NB4 (cell line): ENCODE results near the gene NT5C1A.

ENCODE experiments used
- DNase-seq: peaks from one replicate; pipeline ENCODE4 v3.0.0; 2010; ENCODE audit warnings: low read depth
- H3K4me3 ChIP-seq: one replicate; pipeline ENCODE4 v1.5.1; 2011; ENCODE audit warnings: mild to moderate bottlenecking, low read depth, low read length, moderate library complexity
- MAX ChIP-seq: IDR thresholded peaks from 2 replicates; pipeline ENCODE4 v1.6.1; 2011; ENCODE audit warnings: low read depth, low read length
- MYC ChIP-seq: IDR thresholded peaks from 2 replicates; pipeline ENCODE4 v1.6.1; 2011; ENCODE audit warnings: low read depth, low read length
- POLR2A ChIP-seq: IDR thresholded peaks from 2 replicates; pipeline ENCODE4 v1.6.1; 2011; ENCODE audit warnings: mild to moderate bottlenecking; ENCODE audit not compliant: insufficient read length; ENCODE audit errors: extremely low read depth
- TF ChIP-seq, protein P1 (sequence below): IDR thresholded peaks from one replicate; pipeline ENCODE4 v1.5.1; 2012; ENCODE audit warnings: low read depth, low read length

The NT5C1A gene

DNA sequence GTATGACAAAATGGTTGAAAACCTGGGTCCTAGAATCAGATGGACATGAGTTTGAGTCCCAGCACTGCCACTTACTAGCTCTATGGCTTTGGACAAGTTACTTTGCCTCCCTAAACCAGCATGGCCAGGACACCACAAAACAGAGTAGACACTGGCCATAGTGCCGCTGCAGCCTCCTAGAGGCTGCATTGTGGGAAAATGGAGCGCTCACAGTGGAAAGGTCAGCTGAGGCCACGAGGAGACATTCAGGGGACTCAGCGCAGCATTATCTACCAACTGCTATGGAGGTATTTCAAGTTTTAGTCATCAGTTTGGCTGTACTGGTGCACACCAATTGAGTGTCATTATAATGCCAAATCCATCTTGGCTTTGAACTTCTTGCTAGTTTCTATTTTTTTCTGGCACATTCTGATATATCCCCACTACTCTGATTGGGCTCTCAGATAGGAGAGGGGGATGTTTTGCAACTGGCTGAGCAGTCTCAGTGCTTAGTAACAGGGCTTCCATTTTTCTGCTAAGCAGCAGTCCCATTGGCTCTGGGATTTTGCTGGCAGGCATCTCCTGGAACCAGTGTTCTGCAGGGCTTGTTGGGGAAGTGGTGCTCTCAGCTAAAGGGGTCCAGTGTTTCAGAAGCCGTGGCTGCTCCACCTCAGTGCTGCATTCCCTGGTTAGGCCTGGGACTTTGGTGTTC lies 16.2 kb downstream of the NT5C1A start:
- TF ChIP-seq POLR2A = no peak
- TF ChIP-seq, protein P1, sequence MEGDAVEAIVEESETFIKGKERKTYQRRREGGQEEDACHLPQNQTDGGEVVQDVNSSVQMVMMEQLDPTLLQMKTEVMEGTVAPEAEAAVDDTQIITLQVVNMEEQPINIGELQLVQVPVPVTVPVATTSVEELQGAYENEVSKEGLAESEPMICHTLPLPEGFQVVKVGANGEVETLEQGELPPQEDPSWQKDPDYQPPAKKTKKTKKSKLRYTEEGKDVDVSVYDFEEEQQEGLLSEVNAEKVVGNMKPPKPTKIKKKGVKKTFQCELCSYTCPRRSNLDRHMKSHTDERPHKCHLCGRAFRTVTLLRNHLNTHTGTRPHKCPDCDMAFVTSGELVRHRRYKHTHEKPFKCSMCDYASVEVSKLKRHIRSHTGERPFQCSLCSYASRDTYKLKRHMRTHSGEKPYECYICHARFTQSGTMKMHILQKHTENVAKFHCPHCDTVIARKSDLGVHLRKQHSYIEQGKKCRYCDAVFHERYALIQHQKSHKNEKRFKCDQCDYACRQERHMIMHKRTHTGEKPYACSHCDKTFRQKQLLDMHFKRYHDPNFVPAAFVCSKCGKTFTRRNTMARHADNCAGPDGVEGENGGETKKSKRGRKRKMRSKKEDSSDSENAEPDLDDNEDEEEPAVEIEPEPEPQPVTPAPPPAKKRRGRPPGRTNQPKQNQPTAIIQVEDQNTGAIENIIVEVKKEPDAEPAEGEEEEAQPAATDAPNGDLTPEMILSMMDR = no peak
- no peak for TF ChIP-seq MYC
- TF ChIP-seq MAX = no peak
- no peak for DNase-seq
- no peak overlapping the region for H3K4me3 ChIP-seq

GRCh38 chr1:39654291-39654690 lies 17.6 kb downstream of the NT5C1A start:
- no peak for DNase-seq
- no peak overlapping the region for H3K4me3 ChIP-seq
- TF ChIP-seq, protein P1 = no peak
- TF ChIP-seq MYC (no peak), MAX (no peak), POLR2A (no peak)

- DNase-seq = peak; percentile 75
- TF ChIP-seq MAX = no peak
- TF ChIP-seq, protein P1 = peak; percentile 76
- no peak overlapping the region for H3K4me3 ChIP-seq
Measured at GRCh38 chr1:39653546-39654031, 18.3 kb downstream of the NT5C1A start.

GRCh38 chr1:39652554-39652953 lies 19.4 kb downstream of the NT5C1A start:
- no peak overlapping the region for H3K4me3 ChIP-seq
- no peak for TF ChIP-seq MAX
- TF ChIP-seq, protein P1 = no peak
- no peak for DNase-seq

DNA sequence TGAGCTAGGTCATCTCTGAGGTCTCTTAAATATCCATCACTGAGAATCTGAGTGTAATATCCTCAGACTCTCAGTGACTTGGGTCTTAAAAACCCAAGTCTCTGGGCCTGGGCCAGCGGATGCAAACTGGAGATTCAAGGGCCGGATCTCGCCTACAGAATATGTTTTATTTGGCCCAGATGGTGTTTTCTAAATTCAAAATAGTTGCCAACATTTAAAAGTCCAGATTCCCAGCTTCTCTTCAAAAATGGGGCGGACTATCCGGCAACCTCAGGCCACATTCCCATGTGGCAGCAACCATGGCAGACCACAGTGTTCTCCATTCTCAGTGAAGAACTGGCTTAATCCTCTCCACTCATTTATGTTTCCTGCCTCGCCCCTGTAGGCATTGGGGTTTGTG lies 19.8 kb downstream of the NT5C1A start:
- DNase-seq = no peak
- no peak overlapping the region for H3K4me3 ChIP-seq
- no peak for TF ChIP-seq MAX
- TF ChIP-seq, protein P1 = no peak

GRCh38 chr1:39650431-39650830 lies 21.5 kb downstream of the NT5C1A start:
- no peak for DNase-seq
- no peak overlapping the region for H3K4me3 ChIP-seq
- TF ChIP-seq, protein P1 = no peak
- TF ChIP-seq MAX (no peak), POLR2A (no peak), MYC (no peak)
